HG03521 (cell line): ENCODE results near the gene CAVIN2.
"Not testable (repeated sequence)": the region's sequence is repeated elsewhere in the genome, so short reads cannot be mapped to it uniquely, and the experiment has no call there.

Experiments used
- ATAC-seq: cut with Tn5 transposase; IDR thresholded peaks from one replicate; pipeline ENCODE4 v1.9.1; 2021; ENCODE audit warnings: mild to moderate bottlenecking, moderate library complexity; ENCODE audit not compliant: unreplicated experiment

CAVIN2 gene

DNA sequence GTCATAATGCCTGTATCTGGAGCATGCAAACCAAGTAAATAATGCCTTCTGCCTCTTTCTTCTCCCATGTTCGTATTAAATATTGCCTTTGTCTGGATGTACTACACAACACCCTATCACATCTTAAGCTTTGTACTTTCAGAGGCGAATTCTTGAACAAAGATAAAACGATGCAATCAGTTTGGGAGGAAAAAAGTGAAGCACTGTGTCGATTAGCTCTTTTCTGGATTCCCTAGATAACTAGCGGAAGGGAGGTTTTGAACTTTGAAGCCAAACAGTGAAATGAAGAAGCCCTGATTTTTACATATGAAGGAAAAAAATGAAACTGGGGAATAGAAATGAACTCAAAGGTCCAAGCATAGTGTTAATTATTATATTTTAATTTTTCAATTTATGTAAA, 44.7 kb downstream of the CAVIN2 start:
- ATAC-seq, result no peak

DNA sequence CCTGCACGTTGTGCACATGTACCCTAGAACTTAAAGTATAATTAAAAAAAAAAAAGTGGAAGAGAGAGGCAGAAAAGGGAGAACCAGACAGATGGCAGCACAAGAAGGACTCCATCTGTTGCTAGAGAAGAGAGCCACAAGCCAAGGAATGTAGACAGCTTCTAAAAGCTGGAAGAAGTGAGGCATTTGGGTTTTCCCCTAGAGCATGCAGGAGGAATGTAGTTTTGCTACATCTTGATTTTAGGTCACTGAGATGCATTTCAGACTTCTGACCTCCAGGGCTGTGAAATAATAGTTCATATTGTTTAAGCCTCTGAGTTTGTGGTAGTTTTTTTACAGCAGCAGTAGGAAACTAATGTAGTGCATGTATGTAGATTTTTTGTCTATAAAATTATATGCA, 46.0 kb downstream of the CAVIN2 start:
- ATAC-seq, result no peak

- no peak for ATAC-seq
Observed at GRCh38 chr2:191799526-191799925, 47.4 kb downstream of the CAVIN2 start.

GRCh38 chr2:191797942-191798876, 48.7 kb downstream of the CAVIN2 start:
- no peak for ATAC-seq

DNA sequence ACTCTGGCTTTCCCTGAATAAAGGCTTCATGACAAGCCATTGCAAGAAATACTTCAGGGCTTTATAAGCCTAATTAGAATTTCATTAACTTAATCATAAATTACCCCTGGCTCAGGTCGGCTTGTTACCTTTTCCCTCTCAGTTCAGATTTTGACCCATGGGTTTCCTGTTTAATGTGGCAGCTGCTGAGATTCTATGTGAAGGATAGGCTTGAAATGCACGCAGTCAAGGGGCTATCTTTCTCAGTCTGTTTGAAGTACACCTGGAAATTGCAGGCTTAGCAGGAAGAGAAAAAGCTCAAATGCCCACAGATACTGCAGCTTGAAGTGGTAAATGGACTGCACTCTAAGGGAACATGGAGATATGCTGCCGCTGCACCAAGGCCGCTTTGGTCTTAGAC, 49.4 kb downstream of the CAVIN2 start:
- no peak for ATAC-seq

GRCh38 chr2:191795715-191796114, 51.2 kb downstream of the CAVIN2 start:
- no peak for ATAC-seq

DNA sequence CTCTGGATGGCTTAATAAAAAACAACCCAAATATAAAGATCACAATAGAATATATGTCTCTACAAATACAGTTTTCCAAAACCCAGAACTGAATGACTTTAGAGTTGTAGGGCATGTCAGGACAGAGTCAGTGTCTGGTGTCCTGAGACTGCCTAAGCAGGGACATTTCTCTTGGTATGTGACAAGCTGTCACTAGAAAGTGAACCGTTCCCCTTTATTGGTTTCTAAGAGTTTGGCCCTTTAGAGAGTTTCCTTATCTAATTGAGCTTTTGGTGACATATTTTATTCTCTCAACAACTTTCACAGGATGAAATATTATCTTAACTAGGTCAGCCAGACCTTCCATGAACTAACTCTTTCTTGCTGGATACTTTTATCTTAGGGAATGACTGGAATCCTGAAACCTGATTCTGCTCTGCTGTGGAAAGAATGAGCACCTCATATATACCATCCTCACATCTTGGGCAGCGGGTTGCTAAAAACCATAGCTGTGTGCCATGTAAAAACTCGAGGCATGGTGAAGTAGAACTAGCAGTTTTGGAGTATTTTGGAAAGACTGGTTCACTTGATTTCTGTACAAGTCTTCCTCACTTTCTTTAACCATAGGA, 54.8 kb downstream of the CAVIN2 start:
- ATAC-seq, result no peak

- ATAC-seq, result no peak
Observed at GRCh38 chr2:191790737-191791136, 56.2 kb downstream of the CAVIN2 start.

GRCh38 chr2:191789796-191790195, 57.1 kb downstream of the CAVIN2 start:
- ATAC-seq, result no peak

DNA sequence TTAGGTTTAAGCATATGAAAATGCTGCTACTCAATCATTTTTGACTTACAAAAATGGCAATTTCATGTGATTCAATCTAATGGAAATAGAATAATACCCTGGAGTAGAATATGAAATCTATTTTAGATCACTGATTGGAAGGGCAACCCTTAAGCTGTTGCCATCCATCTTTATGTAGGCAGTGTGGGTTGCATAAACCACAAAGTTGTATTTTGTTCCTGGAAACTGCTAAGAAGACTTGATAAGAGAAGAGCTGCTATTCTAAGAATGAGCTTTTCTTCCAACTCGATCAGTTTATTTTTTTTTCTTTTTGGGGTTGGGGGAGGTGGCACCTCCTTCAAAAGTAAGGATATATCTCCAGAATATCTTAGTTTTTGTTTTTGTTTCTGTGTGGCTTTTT, 60.2 kb downstream of the CAVIN2 start:
- ATAC-seq, result no peak

DNA sequence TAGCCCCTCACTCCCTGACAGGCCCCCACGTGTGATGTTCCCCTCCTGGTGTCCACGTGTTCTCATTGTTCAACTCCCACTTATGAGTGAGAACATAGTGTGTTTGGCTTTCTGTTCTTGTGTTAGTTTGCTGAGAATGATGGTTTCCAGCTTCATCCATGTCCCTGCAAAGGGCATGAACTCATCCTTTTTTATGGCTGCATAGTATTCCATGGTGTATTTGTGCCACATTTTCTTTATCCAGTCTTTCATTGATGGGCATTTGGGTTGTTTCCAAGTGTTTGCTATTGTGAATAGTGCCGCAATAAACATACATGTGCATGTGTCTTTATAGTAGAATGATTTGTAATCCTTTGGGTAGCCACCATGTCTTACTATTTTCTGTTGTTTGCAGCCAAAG, 61.2 kb downstream of the CAVIN2 start:
- not testable (repeated sequence) for ATAC-seq
